ENCODE measurements around the gene TNFRSF1A.

The TNFRSF1A gene

DNA sequence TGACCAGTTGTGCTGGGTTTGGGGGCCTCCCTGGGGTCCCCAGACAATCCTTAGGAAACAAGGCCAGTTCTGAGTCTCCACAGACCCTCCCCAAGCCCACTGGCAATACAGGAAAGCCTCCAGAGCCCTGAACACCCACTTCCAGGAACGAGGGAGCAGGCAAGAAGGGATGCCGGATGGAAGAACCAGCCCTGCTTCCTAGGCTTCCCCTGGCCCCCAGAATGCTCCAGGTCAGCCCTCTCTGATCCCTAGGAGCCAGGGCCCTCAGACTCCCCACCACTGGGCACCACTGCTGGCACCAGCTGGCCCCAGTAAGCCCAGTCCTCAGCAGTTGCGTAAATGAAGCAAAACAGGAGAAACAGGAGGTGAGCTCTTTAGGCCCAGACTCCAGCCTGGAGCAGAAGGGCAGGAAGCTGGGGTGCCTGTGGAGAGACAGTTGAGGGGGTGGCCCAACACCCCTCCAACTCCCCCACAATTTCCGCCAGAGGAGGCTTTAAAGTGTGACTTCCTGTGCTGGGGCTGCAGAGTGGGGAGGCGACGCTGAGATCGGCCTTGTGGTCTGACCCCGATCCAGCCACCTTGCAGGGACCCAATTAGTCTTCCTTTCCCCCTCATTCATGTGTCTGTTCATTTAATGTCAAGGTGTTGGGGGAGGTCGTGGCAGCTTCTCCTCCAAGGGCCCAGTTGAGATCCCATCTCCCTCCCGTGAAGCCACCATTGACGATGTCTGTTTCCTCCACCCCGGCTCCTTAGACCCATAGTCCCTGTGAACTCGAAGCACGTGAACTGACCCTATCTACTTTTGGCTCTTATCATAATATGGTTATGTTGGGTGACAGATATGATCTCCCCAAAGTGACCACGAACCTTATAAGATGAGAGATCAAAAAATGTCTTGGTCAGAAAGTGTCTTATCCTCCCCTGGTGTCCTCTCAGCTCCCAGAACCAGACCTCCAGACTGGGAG lies 4.7 kb downstream of the TNFRSF1A start:
- no peak for DNase-seq (ENCODE audit: low spot score)

DNA sequence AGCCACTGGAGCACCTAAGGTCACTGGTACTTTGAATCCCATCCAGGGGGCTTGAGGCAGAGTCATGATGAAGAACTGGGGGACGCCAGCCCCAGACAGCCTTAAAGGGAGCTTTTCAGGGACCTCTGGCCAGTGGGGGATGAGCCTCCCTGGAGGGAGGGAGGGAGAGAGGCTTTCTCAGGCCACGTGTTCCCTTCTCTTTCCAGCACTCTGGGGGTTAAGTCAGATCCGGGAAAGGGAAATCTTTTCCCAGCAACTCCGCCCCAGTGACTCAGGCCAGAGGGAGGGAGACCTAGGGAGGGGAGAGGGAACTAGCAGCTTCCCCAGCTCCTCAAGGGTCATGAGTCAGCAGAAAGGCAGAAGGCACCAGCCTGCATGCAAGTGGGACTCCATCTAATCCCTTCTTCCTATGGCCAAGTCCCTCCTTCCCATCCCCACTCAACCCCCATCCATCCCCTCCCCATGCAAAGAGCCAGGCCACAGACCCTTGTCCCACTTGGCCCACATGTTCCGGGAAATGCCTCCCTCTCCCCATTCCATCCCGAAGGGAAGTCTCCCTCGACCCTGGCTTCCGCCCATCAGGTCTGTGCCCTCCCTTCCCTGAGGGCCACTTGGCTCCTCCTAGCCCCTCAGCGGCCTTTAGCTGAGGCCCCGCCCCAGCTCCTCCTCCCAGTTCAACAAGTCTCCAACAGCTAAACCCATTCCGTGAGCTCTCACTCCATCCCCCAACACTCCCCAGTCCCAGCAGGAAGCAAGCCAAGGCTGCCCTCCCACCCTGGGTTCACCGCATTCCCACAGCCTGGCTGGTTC lies 5.6 kb downstream of the TNFRSF1A start:
- peak; percentile 26 for DNase-seq (ENCODE audit: low spot score)

GRCh38 chr12:6335451-6336078 lies 6.3 kb downstream of the TNFRSF1A start:
- no peak for DNase-seq (ENCODE audit: low spot score)

DNA sequence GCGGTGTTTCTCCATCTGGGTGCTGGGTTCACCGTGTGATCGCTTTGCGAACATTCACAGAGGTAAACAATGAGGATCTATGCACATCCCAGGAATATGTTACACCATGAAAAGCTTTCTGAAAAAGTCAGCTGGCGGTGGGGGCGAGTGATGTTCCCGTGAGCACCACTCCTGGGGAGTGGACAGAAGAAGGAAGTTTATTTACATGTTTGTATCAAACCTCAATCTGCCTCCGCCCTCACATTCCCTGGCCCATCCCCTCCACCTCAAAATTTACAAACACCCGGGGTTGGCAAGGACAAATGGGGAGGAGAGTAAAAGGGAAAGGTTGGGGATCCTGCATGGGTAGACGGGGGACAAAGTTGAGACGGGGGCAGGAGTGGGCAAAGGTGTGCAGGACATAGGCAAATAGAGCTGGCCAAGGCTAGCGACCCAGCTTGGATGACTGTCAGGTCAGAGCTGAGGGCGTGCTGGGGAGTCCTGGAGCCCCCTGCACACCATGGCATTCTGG lies 6.9 kb downstream of the TNFRSF1A start:
- DNase-seq (ENCODE audit: low spot score): no peak

DNA sequence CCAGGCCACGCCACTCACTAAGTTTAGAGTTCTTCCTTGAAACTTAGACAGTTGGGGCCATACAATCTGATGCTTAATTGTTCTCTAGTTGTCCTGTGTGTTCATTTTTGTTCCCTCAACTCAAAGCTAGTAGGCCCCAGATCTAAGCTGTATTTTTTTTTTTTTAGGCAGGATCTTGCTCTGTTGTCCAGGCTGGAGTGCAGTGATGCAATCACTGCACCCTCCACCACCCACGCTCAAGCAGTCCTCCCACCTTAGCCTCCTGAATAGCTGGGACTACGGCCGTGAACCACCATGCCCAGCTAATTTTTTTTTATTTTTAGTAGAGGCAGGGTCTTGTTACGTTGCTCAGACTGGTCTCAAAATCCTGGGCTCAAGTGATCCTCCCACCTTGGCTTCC lies 7.5 kb downstream of the TNFRSF1A start:
- DNase-seq (ENCODE audit: low spot score): no peak

DNA sequence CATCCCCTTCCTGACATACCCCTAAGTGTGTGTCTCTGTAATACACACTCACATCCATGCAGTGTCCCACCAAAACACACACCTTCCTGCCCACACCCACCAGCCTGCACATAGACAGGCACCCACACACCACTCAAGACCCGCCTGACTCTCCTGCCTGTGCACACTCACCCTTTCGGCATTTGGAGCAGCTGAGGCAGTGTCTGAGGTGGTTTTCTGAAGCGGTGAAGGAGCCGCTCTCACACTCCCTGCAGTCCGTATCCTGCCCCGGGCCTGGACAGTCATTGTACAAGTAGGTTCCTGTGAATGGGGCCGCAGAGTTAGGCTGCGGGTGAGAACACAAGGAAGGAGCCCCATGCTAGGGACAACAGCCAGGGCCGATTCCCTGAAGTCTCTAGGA lies 8.3 kb downstream of the TNFRSF1A start:
- DNase-seq (ENCODE audit: low spot score): no peak

DNA sequence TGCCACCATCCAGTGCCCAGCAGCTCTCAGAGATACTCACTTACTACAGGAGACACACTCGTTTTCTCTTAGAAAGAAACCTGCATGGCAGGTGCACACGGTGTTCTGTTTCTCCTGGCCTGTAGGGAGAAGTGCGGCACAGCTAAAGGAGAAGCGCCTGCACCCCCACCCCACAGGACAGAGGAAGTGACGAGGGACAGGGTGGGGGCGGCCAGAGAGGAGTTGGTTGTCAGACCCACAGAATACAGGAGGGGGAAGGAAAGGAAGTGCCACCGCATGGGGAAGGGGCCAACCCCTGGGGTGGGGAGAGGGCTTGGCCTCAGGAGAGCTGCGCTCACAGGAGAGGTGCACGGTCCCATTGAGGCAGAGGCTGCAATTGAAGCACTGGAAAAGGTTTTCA lies 8.8 kb downstream of the TNFRSF1A start:
- DNase-seq (ENCODE audit: low spot score): no peak

DNA sequence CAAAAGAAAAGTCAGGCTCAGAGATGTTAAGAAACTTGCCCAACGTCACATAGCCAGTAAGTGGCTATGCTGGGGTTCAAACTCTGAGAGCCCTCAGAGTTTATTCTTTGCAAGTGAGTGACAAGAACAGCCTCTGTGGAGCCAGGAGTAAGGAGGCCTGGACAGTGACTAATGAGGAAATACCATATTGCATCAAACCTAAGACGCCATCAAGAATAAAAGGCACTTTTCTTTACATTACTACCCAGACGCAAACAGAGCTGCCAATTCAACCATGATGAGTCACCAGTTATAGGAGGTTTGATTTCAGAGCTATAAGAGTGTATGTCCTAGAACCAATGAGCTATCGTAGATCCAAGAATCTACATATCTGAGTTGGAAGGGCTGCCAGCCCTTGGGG lies 9.4 kb downstream of the TNFRSF1A start:
- no peak for DNase-seq (ENCODE audit: low spot score)

GRCh38 chr12:6330999-6331714 lies 10.7 kb downstream of the TNFRSF1A start:
- DNase-seq (ENCODE audit: low spot score): no peak

DNA sequence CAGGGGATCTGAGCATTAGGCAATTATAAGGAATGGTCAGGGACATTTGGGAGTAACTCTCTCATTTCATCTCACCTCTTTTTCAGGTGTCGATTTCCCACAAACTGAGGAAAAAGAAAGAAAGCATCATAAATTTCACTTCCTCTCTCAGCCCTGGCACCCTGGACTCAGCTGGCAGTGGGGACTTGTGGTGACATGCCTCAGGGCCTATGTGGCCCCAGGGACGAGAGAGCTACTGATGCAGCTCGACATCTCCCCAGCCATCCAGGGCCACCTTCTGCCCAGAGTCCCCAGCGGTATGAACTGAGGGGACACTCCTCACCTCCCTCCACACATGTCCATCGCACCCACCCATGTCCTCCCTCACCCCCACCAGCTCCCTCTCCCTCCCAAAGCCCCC lies 11.7 kb downstream of the TNFRSF1A start:
- no peak for DNase-seq (ENCODE audit: low spot score)

- DNase-seq (ENCODE audit: low spot score): no peak
Measured at GRCh38 chr12:6329703-6330064, 12.2 kb downstream of the TNFRSF1A start.

GRCh38 chr12:6328945-6329702 lies 12.8 kb downstream of the TNFRSF1A start:
- DNase-seq (ENCODE audit: low spot score): no peak

DNA sequence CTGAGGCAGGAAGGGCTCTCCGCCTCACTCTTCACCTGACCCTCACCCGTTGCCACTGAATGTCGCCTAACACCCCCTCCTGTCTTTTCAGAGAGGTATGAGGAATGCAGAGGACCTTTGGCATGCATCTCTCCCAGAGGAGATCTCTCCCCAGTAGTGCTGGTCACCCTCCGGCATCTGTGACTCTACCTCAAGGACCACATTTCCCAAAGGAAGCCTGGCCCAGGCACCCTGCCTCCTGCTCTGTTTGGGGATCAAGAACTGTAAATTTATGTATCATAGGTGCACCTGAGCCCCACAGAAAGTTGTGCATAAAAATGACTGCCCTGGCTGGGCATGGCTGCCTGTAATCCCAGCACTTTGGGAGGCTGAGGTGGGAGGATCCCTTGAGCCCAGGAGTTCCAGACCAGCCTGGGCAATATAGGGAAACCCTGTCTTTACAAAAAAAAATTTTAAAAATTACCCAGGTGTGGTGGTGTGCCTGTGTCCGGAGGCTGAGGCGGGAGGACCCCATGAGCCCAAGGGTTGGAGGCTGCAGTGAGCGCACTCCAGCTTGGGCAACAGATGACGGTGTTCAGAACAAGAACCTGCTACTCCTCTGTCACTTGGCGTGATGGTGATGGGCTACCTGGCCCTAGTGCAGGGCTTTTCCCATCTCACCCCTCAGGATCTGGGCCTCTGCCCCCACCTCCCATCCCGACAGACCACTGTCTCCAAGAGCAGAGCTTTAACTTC lies 13.7 kb downstream of the TNFRSF1A start:
- DNase-seq (ENCODE audit: low spot score): no peak

DNA sequence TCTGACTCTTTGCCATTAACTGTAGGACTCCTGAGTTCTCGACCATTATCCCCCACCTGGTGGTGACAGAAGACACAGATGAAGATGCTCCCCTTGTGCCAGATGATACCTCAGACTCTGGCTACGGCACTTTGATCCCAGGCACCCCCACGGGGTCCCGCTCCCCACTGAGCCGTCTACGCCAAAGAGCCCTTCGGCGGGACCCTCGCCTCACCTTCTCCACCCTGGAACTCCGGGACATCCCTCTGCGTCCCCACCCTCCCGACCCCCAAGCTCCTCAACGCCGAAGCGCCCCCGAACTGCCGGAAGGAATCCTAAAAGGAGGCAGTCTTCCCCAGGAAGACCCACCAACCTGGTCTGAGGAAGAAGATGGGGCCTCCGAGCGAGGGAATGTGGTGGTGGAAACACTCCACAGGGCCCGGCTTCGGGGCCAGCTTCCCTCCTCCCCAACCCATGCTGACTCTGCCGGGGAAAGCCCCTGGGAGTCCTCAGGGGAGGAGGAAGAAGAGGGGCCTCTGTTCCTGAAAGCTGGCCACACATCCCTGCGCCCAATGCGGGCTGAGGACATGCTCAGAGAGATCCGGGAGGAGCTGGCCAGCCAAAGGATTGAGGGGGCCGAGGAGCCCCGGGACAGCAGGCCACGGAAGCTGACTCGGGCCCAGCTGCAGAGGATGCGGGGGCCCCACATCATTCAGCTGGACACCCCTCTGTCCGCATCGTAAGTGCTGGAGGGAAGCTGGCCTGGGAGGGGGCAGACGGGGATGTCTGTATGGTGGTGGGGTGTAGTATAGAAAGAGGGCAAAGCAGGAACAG lies 14.4 kb downstream of the TNFRSF1A start:
- DNase-seq (ENCODE audit: low spot score): no peak

- DNase-seq (ENCODE audit: low spot score): no peak
Measured at GRCh38 chr12:6326316-6327228, 15.3 kb downstream of the TNFRSF1A start.

- no peak for DNase-seq (ENCODE audit: low spot score)
Measured at GRCh38 chr12:6324936-6325750, 16.7 kb downstream of the TNFRSF1A start.

- no peak for DNase-seq (ENCODE audit: low spot score)
Measured at GRCh38 chr12:6323995-6324711, 17.7 kb downstream of the TNFRSF1A start.
